ENCODE results near the gene MCAT.

DNA sequence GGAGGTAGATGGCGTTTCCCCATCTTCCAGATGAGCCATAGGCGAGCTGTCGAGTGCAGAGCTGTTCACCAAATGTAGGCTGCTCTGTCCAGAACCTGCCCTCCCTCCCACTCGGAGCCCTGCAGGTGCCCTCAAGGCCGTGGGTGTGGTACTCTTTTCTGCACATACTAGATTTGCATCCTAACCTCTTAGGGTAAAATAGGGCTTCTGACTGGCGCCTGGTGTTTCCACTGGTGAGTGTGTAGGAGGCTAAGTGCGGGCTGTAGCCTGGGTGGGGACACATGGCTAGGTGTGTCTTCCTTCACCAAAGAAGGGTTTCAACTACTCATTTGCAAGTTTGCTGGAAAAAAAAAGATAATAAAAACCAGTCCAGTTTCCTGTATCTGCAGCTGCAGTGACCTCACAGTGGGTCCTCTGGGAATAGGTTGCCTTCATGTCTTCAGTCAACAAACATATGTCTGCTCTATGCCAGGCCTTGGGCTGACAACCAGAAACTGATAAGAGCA, 24.2 kb downstream of the MCAT start:
- TF ChIP-seq, protein P1, sequence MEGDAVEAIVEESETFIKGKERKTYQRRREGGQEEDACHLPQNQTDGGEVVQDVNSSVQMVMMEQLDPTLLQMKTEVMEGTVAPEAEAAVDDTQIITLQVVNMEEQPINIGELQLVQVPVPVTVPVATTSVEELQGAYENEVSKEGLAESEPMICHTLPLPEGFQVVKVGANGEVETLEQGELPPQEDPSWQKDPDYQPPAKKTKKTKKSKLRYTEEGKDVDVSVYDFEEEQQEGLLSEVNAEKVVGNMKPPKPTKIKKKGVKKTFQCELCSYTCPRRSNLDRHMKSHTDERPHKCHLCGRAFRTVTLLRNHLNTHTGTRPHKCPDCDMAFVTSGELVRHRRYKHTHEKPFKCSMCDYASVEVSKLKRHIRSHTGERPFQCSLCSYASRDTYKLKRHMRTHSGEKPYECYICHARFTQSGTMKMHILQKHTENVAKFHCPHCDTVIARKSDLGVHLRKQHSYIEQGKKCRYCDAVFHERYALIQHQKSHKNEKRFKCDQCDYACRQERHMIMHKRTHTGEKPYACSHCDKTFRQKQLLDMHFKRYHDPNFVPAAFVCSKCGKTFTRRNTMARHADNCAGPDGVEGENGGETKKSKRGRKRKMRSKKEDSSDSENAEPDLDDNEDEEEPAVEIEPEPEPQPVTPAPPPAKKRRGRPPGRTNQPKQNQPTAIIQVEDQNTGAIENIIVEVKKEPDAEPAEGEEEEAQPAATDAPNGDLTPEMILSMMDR (IDR thresholded peaks at IDR 0.05; ENCODE audit: insufficient read depth, low read length), result no peak
- no peak for TF ChIP-seq GABPA (IDR thresholded peaks at IDR 0.05; ENCODE audit: low read depth)
- no peak for TF ChIP-seq POLR2AphosphoS5 (IDR thresholded peaks at IDR 0.05; ENCODE audit: low read depth)
- TF ChIP-seq REST (IDR thresholded peaks at IDR 0.05; ENCODE audit: insufficient replicate concordance, low read depth), result no peak
- no peak for TF ChIP-seq SPI1 (IDR thresholded peaks at IDR 0.05; ENCODE audit: borderline replicate concordance, low read depth)

All from HL-60 (cell line).